Activated CD8-positive, alpha-beta memory T cell treated with anti-CD3 and anti-CD28 coated beads for 4 hours (primary cell): ENCODE measurements around the gene CLDN22.

Experiments used
- DNase-seq, 2 donors: peaks; one replicate each; pipeline ENCODE4 v3.0.0-alpha.2; 2020; ENCODE audit warnings: low read depth in 2 of 2

The CLDN22 gene

DNA sequence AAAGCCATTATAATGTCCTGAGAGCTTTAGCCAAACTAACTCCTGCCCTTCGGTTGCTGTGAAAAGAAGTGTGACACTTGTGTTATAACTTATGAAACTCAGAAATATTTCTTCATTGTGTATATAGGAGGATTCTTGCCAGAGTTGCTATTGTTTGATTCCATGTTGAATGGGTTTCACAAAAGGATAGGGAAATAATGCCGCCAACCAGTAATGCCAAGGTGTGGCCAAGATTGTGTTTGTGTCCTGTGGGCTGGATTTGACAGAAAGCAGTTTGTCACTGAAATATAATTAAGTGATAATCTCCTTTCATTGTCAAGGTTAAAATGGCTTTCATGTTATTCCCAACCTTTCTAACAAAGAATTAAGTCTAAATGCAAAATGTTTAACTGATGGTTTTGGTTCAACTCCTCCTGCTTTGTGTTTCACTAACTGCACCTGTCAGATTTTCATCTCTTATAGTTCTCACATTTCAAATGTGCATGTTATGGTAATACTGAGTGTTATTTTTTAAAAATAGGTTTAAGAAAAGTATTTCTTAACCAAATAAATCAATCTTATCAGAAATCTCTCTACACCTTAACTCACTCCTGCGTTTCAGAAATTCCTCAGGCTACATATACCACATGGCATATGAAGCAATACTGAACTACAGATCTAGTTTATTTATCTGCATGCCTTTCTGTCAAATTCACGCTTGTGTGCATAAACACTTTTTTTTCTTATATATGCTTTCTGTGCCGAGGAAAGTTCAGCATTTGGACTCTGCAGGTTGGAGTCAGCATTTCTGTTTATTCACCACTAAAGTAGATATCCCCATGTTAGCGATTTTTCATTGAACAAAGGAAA is at the start of gene CLDN22:
Gene CLDN22, minus strand, starts transcription at position 66 of the 849 bp plus-strand sequence. Its CDS starts 58 bp downstream, at position 8.
- DNase-seq: no peak

DNA sequence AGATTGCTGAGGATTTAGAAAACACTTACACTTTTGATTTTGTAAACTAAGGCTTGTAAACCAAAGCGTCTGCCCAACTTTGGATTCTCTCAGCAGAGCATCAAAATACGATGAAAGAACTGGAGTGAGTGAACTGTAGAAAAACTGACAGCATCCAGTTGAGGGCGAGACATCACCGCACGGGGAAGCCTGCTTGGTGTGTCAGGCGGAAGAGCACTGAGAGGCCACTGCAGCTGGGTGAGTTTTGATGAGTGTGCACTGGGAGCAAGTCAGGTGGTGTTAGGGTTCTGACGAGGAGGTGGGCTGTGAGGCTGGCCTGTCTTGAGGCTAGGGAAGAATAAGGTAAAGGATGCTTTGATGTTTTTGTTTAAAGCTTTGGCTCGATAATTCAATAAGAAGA is 49.0 kb upstream of the CLDN22 start:
- no peak for DNase-seq

DNA sequence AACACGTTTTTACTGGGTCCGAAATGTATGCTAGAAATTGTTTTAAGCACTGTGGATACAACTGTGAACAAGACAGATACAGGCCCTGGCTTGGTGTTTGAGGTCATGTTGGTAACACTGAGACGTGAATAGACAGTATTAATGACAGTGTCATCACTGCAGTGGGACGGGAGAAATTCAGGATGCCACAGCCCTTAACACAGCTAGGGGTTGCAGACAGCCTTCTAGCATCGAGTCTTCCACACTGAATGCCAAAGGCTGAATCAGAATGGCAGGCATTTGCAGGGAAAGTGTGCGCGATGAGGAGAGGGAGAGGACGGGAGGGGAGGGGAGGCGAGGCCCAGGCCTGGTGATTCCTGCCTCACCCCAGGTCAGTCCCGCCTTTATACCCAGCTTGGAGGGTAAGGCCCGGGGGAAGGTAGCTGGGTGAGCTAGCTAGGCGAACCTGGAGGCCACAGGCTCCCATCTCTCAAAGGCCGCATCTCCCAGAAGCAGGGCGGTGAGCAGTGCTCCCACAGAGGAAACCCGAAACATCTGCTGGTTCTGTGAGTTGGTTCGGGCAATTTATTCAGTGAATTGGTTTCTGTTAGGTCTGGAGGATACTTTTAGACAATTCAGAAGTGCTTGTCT is 46.2 kb upstream of the CLDN22 start:
- no peak for DNase-seq

DNA sequence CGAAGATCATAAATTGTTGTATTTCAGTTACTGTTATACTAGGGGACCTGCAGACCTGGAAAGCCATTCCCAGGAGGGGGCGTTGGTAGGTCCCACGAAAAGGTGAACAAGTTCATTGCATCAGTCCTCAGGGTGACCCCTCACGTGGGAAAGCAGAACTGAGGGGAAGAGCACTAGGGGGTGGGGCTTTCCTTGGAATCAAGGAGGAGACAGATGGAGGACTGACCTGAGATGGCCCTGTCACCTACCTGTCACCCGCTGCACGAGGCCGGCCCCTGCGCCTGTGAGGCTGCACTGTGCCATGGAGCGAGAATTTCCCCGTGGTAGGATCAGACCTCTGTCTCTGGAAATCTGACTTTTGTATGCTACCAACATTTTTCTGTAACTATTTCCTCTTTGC is 43.9 kb upstream of the CLDN22 start:
- DNase-seq: no peak

DNA sequence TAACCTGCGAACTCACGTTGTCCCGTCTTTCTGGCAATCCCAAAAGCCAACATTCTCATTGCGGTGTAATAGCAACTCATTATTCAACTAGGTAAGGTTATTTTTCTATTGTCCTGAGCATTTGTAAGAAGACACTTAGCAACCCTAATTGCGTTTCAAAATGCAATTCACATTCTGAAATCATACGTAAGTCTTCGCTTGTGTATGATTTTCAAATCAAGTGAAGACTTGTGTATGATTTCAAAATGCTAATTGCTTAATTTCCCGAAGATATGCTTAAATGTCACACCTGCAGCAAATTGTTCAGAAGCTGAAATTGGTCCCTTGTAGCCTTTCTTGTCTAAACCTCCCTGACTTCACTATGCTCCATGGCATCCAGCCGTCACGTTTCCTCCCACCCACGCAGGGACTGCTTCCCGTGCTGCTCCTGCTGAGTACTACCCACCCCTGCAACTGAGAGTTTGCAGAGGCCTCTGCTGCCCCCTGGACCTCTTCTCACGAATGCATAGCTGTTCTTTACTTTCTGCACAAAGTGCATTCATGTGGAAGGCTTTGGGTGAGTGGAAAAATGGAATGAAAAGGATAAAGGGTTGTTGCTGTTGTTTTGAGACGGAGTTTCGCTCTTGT is 43.0 kb upstream of the CLDN22 start:
- DNase-seq: no peak

DNA sequence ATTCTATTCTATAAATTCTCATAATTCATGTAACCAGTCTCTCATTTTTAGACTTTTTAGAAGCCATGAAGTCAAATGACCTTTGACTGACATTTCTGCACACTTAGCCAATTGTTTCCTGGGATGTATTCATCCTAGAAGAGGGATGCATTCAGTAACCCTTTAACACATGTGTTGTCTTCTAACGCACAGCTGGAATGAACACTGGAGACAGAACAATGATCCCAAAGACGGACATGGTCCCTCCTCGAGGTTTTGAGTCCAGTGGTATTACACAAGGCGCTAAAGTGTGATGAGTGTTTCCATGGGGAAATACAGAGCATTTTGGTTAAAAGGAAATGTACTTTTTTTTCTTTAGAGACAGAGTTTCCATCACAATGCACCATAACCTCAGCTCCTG is 42.0 kb upstream of the CLDN22 start:
- no peak for DNase-seq

DNA sequence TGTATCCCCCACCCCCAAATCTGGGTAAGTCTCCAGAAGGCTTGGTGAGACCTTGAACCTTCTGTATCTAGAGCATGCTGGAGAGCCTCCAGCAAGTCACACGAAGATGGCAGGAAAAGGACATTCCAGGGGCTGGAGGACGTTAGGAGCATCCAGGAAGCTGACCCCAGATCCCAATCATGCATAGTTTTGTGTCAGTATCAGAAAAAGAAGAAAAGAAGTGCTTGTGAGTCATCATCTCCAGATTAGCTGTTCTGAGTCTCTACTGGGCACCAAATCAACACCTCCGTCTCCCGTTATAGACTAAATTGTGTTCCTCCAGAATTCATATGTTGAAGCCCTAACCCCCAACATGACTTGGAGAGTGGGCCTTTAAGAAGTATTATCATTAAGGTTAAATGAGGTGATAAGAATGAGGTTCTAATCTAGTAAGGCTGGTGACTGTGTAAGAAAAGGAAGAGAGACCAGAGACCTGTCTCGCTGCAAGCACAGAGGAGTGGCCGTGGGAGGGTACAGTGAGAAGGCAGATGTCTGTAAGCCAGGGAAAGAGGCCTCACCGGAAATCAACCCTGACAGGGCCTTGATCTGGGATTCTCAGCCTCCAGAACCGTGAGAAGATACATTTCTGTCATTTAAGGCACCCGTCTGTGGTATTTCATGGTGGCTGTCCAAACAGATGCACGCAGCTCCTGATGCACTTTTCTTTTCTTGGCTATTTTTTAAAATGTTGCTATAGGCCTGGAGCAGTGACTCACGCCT is 40.3 kb upstream of the CLDN22 start:
- DNase-seq: no peak

DNA sequence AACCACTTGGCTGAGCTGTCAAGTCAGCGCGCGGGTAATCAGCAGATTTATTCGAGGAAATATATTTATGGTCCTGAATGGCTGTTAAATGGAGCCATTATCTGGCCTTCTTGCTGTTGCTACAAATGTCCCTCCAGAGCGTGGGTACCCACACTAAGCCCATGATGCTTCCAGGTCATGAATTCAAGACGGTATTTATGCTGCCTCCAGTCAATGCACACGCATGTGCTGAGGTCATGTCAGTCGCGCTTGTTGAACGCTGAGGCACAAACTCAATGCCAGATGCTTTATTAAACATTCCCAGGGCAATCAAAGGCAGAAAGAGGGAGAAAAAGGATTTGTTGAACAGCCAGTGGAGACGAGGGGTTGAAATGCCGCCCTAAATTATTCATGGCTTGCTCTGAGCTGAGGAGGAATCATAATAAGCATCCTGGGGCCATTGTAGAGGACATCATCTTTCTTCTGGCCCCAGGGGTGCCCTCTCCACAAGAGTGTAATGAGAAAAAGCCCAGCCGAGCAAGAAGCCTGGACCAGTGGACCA is 38.2 kb upstream of the CLDN22 start:
- no peak for DNase-seq

DNA sequence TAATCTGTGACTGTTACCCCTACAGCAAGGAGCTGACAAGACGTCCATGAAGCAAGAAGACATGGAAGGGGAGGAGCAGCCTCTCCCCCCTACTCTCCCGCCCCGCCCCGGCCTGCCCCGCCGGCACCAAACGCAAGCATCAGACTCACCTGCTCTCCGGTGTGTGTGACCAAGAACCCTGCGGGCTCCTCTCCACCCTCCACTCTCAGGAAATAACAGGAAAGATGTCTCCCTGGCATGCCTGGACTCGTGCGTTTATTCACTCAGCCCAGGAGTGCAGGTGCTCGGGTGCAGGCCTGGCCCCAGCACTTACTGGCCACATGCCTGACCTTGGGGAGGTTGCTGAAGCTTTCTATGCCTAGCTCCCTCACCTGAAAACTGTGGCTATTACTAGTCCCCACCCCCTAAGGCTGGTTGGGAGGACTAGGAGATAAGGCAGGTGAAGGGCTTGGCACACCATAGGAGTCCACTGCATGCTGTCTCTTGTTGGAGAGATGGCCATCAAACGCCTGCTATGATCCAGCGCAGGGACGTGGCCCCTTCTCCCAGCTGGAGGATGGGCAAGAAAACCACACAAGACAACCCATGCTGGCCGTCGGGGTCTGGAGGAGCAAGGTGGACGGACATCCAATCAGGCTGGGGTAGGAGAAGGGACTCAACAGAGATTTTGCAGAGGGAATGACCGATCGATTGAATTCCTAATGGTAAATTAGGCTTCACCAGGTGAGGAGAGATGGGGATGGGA is 37.0 kb upstream of the CLDN22 start:
- DNase-seq: no peak

DNA sequence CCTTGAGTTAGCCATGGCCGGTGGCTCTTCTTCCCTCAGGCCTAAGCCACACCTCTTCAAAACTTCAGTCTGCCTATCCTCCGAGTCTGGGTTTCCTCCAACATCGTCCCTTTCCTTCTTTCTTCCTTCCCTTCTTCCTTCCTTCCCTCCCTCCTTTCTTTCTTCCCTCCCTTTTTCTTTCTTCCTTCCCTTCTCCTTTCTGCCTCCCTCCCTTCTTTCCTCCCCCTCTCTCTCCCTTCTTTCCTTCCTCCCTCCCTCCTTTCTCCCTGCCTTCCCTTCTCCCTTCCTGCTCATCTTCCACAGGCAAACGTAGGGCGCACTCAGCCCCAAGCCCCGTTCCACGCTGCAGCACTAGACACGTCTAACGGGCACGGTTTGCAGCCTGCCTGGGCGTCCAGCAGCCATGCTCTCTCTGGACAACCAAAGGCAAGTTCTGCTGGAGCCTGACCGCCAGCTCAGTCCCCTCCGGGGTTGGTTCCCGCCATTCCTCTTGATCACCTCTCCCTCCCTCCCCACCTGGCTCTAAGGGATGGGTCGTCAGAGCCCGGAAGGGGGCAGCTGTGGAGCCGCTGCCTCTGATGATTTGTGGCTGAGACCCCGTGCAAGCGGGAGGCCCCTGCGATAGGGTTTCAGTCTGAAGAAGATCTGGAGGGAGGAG is 36.2 kb upstream of the CLDN22 start:
- no peak for DNase-seq

DNA sequence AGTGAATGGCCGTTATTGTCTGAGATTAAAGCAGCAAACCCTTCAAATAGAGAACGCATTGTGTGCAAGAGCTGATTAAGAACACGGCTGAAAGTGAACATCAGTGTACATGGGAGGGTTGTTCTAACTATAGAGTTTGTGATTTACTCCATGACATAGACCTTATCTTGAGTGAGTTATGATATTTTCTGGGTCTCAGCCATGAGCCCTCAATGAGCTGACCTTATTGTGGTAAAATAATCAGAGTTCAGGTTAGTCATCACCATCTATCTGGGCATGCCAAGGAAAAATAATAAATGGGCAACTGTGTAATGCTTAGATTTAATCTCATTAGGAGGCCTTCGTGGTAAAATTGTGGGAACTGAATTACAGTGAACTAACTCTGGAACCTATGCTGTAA is 35.3 kb upstream of the CLDN22 start:
- DNase-seq: no peak

DNA sequence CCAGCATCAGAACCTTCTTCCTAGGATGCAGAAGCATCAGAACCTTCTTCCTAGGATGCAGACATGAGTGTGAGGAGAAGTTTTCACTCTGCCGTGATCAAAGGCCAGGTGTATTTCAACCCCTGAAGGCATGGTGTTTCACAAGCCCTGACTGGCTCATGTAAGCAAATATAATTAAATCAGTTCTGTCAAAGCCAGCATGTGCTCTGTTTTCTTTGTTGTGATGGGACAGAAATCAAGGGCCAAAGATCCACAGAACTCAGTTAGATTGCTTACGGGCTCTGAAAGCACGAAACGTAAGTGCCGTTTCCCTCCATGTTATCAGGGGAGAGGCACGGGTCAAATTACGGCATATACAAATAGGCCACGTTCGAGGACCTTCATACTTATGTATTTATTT is 34.1 kb upstream of the CLDN22 start:
- no peak for DNase-seq

DNA sequence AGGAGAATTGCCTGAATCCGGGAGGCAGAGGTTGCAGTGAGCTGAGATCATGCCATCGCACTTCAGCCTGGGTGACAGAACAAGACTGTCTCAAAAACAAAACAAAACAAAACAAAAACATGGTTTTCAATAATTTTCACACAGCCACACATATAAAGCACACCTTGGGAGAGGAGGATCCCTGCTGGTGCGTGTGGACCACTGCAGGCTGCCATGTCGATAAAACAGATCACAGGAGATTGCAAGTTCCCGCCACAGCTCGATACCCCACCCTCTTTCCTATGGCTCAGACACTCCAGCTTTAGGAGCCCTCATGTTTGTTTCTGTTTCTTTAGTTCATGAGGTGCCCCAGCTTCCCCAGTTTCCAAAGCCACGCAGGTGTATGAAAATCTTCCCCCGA is 33.5 kb upstream of the CLDN22 start:
- DNase-seq: no peak

DNA sequence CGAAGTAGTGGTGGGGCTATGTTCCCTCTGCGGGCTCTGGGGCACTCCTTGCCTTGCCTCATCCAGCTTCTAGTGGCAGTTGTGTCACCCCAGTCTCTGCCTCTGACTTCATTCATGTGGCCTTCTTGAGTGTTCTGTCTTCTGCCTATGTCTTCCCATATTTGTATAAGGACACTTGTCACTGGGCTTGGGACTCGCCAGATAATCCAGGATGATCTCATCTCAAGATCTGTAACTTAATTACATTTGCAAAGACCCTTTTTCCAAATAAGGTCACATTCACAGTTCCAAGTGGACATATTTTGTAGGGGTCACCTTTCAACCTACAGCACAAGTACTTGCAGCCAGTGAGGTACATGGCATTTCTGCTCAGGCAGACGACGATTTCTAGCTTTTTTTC is 32.5 kb upstream of the CLDN22 start:
- DNase-seq: no peak

DNA sequence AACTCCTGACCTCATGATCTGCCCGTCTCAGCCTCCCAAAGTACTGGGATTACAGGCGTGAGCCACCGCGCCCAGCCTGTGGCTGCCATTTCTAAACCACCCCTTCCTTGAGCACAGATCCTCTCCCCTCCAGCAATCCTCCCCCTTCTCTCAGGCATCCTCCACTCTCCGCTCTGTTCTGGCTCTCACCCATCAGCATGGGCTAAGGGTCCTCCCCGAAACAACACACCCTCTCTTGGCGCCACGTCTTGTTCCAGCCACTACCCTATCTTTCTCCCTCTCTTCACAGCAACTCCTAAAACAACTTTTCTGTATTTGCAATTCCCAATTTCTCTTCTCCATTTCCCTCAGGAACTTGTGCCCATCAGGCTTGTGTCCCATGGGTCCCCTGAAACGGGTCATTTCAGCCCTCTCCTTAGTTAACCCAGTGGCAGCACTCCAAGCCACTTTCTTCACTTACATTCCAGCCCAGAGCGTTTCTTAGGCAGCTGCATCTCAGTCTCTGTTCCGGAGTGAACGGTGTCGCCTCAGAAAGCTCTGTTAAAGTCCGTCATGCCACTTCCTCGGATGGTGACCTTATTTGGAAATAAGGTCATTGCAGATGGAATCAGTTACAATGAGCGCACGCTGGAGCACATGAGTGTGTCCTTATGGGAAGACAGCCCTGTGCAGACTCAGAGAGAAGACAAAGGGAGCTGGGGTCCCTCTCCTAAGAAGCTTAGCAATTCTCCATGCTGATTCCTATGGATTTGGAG is 30.4 kb upstream of the CLDN22 start:
- DNase-seq: no peak

DNA sequence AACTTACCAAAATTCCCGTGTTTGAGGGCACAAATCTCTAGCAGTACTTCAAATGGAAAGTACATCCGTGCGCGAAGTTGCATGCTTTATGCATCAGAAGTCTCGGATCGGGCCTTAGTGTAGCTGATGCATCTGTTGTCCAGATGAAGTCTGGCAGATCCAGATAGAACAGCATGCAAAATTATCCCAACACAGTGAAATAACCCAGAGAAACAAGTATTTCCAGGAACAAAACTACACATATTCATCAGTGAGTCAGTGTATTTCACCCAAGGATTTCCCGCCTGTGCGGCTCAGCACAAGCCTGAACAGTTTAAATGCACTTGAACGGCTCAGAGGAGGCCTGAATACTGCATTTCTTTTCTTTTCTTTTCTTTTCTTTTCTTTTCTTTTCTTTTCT is 29.6 kb upstream of the CLDN22 start:
- no peak for DNase-seq

DNA sequence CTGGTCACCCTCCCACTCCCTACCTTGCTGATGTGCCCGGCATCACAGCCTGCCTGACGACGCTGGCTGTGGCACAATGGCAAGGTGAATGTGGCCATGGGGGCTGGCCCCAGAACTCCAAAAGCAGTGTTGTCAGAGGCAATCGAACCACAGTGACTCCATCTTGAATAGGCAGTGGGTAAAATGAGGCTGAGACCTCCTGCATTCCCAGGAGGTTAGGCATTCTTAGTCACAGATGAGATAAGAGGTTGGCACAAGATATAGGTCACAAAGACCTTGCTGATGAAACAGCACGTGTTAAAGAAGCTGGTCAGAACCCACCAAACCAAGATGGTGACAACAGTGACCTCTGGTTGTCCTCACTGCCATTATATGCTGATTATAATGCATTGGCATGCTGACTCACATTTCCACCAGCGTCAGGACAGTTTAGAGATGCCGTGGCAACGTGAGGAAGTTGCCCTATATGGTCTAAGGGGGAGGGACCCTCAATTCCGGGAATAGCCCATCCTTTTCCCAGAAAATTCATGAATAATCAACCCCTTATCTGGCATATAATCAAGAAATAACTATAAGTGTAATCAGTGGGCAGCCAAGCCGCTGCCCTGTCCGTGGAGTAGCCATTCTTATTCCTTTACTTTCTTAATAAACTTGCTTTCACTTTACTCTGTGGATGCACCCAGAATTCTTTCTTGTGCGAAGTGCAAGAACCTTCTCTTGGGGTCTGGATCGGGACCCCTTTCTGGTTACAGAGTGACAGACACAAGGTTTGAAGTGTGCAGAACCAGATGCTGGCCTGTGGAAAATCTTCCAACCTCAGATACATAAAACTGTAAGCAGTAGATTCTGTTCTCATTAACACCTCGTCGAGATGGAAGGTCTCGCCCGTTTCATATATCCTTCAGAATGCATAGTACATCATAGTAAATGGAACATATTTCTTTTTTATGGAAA is 28.9 kb upstream of the CLDN22 start:
- DNase-seq: no peak

DNA sequence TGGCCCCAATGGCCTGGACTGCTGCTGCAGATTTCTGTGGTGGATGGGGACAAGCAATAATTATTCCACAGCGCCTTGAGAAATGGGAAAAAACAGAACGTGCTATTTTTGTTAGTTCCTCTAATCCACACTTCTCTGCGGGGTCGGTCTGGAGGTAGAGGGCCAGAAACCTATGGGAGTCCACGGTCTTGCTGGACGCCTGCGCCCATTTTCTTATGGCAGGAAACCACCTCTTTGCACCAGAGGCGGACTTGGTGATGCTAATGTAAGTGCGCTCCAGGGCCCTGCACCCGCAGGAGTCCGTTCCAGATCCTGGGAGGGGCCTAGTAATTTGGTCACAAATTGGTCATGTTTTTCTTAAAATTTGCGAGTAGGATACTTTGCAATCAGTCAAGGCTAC is 28.1 kb upstream of the CLDN22 start:
- no peak for DNase-seq

DNA sequence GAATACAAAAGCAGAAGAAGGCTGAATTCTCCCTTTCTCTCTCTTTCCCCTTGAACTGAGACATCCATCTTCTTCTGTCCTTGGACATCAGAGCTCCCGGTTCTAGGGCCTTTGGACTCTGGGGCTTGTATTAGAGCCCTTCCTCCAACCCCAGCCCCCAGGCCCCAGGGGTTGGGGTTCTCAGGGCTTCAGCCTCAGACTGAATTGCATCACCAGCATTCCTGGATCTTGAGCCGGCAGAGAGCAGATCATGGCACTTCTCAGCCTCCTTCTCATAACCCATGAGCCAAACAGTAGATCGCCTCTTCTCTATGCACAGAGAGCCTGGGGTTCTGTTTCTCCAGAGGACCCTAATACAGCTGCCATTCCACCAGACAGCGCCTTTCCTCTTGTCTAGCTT is 27.5 kb upstream of the CLDN22 start:
- DNase-seq: no peak
